Measurements from ENCODE around the gene GALNT1. TPM values are rescaled to one million over a fixed set of nuclear protein-coding genes. Genes with fewer than 3 reads are reported as not detected.

Gene GALNT1
- total RNA-seq, 1 experiment from 2014 or later = 25.6 TPM

GRCh38 chr18:35616664-35617423 lies 35.3 kb downstream of the GALNT1 start:
- no TSS peak for BruUV-seq (replicated peaks)
- ChIA-PET POLR2A (ENCODE audit: low non-redundant PET) (no interaction called here), CTCF (no interaction called here)
- Histone ChIP-seq H3K4me1 (ENCODE audit: insufficient read depth, low read length, poor library complexity, severe bottlenecking) (peaks cover 4% of the 10 kb centered on the region), H3K4me3 (ENCODE audit: low read depth, low read length, poor library complexity, severe bottlenecking) (no peak overlapping the region), H3K36me3 (ENCODE audit: insufficient read depth, low read length, poor library complexity, severe bottlenecking) (no peaks in the 10 kb centered on the region), H3K27ac (ENCODE audit: low read depth, low read length, poor library complexity, severe bottlenecking) (no peak overlapping the region), H3K27me3 (replicated peaks; ENCODE audit: insufficient read depth, low read depth, low read length, poor library complexity) (no peaks in the 10 kb centered on the region), H3K9me3 (ENCODE audit: low read depth, low read length, poor library complexity, severe bottlenecking) (no peaks in the 10 kb centered on the region)
- TF ChIP-seq EZH2 (IDR thresholded peaks at IDR 0.05; ENCODE audit: borderline replicate concordance, low read depth, low read length, poor library complexity, severe bottlenecking) = no peak
- TF ChIP-seq CTCF (conservative IDR thresholded peaks at IDR 0.05; ENCODE audit: low read depth, low read length) = no peak
- DNase-seq (ENCODE audit: low spot score) = peak; percentile 2
- intact Hi-C loops (cut with micrococcal nuclease; ENCODE audit: unreplicated experiment) = no loop called here

DNA sequence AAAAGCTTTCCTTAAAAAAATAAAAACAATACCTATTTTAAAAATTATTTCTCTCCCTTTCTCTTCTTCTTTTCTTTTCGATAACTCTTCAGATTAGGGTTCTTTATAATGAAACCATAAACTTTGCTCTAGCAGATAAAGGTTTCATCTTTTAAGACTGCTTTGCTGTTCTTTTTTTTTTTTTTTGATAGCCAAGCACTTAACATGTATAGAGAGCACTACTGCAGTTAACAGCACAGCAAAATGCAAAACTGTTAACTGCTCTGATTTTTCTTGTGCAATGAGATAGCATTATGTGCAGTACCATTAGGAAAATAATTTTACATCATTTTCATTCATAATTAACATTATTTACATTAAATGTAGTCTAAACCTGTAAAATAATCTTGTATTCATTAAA lies 36.3 kb downstream of the GALNT1 start:
- Histone ChIP-seq H3K27me3 (replicated peaks; ENCODE audit: insufficient read depth, low read depth, low read length, poor library complexity) (no peaks in the 10 kb centered on the region), H3K27ac (ENCODE audit: low read depth, low read length, poor library complexity, severe bottlenecking) (no peak overlapping the region), H3K9me3 (ENCODE audit: low read depth, low read length, poor library complexity, severe bottlenecking) (no peaks in the 10 kb centered on the region), H3K4me3 (ENCODE audit: low read depth, low read length, poor library complexity, severe bottlenecking) (no peak overlapping the region), H3K36me3 (ENCODE audit: insufficient read depth, low read length, poor library complexity, severe bottlenecking) (no peaks in the 10 kb centered on the region), H3K4me1 (ENCODE audit: insufficient read depth, low read length, poor library complexity, severe bottlenecking) (peaks cover 4% of the 10 kb centered on the region)
- BruUV-seq (replicated peaks) = no TSS peak
- TF ChIP-seq EZH2 (IDR thresholded peaks at IDR 0.05; ENCODE audit: borderline replicate concordance, low read depth, low read length, poor library complexity, severe bottlenecking) (no peak), CTCF (conservative IDR thresholded peaks at IDR 0.05; ENCODE audit: low read depth, low read length) (no peak)
- intact Hi-C loops (cut with micrococcal nuclease; ENCODE audit: unreplicated experiment) = no loop called here
- DNase-seq (ENCODE audit: low spot score) = no peak
- POLR2A ChIA-PET (ENCODE audit: low non-redundant PET) = no interaction called here
- CTCF ChIA-PET = no interaction called here

- no peak for DNase-seq (ENCODE audit: low spot score)
- Histone ChIP-seq H3K27ac (ENCODE audit: low read depth, low read length, poor library complexity, severe bottlenecking) (no peak overlapping the region), H3K27me3 (replicated peaks; ENCODE audit: insufficient read depth, low read depth, low read length, poor library complexity) (peaks cover 3% of the 10 kb centered on the region), H3K4me3 (ENCODE audit: low read depth, low read length, poor library complexity, severe bottlenecking) (no peak overlapping the region), H3K4me1 (ENCODE audit: insufficient read depth, low read length, poor library complexity, severe bottlenecking) (peaks cover 4% of the 10 kb centered on the region), H3K9me3 (ENCODE audit: low read depth, low read length, poor library complexity, severe bottlenecking) (no peaks in the 10 kb centered on the region), H3K36me3 (ENCODE audit: insufficient read depth, low read length, poor library complexity, severe bottlenecking) (no peaks in the 10 kb centered on the region)
- intact Hi-C loops (cut with micrococcal nuclease; ENCODE audit: unreplicated experiment) = no loop called here
- no TSS peak for BruUV-seq (replicated peaks)
- ChIA-PET POLR2A (ENCODE audit: low non-redundant PET) (no interaction called here), CTCF (no interaction called here)
- TF ChIP-seq EZH2 (IDR thresholded peaks at IDR 0.05; ENCODE audit: borderline replicate concordance, low read depth, low read length, poor library complexity, severe bottlenecking) (no peak), CTCF (conservative IDR thresholded peaks at IDR 0.05; ENCODE audit: low read depth, low read length) (no peak)
These were observed 36.7 kb downstream of the GALNT1 start for GRCh38 chr18:35618289-35618688.
